GM12875 (cell line): ENCODE results near the gene ARL5A.
A peak's percentile ranks its signal among the peaks of the same experiment; 100 is the strongest.
"Not testable (repeated sequence)": the region's sequence is repeated elsewhere in the genome, so short reads cannot be mapped to it uniquely, and the experiment has no call there.

Experiments used
- H3K4me3 ChIP-seq: one replicate; pipeline ENCODE4 v1.5.1; 2011; ENCODE audit warnings: low read depth, low read length, control low read depth
- TF ChIP-seq, protein P1 (sequence below): IDR thresholded peaks from 2 replicates; pipeline ENCODE4 v1.5.1; 2011; ENCODE audit warnings: low read depth, mild to moderate bottlenecking, control low read depth, inconsistent platforms, low read length, moderate library complexity, borderline replicate concordance; ENCODE audit not compliant: insufficient read depth

The ARL5A gene

GRCh38 chr2:151828143-151828889 is at the start of gene ARL5A:
TSS of gene ARL5A (minus strand) at chr2:151828421. CDS start at chr2:151828176, 245 bp downstream.
- TF ChIP-seq, protein P1, sequence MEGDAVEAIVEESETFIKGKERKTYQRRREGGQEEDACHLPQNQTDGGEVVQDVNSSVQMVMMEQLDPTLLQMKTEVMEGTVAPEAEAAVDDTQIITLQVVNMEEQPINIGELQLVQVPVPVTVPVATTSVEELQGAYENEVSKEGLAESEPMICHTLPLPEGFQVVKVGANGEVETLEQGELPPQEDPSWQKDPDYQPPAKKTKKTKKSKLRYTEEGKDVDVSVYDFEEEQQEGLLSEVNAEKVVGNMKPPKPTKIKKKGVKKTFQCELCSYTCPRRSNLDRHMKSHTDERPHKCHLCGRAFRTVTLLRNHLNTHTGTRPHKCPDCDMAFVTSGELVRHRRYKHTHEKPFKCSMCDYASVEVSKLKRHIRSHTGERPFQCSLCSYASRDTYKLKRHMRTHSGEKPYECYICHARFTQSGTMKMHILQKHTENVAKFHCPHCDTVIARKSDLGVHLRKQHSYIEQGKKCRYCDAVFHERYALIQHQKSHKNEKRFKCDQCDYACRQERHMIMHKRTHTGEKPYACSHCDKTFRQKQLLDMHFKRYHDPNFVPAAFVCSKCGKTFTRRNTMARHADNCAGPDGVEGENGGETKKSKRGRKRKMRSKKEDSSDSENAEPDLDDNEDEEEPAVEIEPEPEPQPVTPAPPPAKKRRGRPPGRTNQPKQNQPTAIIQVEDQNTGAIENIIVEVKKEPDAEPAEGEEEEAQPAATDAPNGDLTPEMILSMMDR, result no peak

DNA sequence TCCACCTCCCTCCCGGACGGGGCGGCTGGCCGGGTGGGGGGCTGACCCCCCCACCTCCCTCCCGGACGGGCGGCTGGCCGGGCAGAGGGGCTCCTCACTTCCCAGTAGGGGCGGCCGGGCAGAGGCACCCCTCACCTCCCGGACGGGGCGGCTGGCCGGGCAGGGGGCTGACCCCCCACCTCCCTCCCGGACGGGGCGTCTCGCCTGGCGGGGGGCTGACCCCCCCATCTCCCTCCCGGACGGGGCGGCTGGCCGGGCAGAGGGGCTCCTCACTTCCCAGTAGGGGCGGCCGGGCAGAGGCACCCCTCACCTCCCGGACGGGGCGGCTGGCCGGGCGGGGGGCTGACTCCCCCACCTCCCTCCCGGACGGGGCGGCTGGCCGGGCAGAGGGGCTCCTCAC is 47.4 kb upstream of the ARL5A start:
- not testable (repeated sequence) for H3K4me3 ChIP-seq

More at GRCh38 chr2:151828143-151828889, at the start of gene ARL5A:
- H3K4me3 ChIP-seq, result peak within 1 kb of the TSS; percentile 75

GRCh38 chr2:151872463-151872862 is 44.2 kb upstream of the ARL5A start:
- H3K4me3 ChIP-seq, result no peak overlapping the region
- TF ChIP-seq, protein P1, result no peak

- H3K4me3 ChIP-seq, result no peak overlapping the region
- TF ChIP-seq, protein P1, result no peak
Measured at GRCh38 chr2:151869291-151869690, 41.1 kb upstream of the ARL5A start.

DNA sequence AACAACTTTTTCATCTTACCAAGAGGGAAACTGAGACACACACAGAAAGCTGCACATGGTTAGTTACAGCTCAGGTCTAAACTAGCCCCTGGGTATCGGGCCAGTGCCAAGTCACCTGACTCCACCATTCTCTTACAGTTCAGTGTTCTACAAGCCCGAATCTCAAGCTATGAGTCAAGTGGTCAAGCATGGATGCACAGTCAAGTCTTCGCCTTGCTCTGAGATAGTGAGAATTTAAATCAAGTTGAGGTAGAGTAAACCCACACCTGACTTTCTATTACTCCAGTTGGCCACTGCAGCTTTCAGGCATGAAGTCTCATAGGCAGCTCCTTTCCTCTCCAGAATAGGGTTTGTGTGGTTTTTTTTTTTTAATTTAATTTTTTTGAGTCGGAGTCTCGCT is 34.5 kb upstream of the ARL5A start:
- H3K4me3 ChIP-seq, result no peak overlapping the region
- TF ChIP-seq, protein P1, result no peak

- no peak overlapping the region for H3K4me3 ChIP-seq
- TF ChIP-seq, protein P1, result no peak
Measured at GRCh38 chr2:151861174-151861573, 33.0 kb upstream of the ARL5A start.

GRCh38 chr2:151860613-151861146 is 32.5 kb upstream of the ARL5A start:
- no peak overlapping the region for H3K4me3 ChIP-seq
- TF ChIP-seq, protein P1, result no peak
